Measurements from ENCODE around the gene ATP5F1B. TPM values are rescaled to one million over a fixed set of nuclear protein-coding genes. Genes with fewer than 3 reads are reported as not detected.

Gene ATP5F1B
- polyA plus RNA-seq, 1 of the 3 experiments (the other 2 are of a cell fraction), result 762 TPM

DNA sequence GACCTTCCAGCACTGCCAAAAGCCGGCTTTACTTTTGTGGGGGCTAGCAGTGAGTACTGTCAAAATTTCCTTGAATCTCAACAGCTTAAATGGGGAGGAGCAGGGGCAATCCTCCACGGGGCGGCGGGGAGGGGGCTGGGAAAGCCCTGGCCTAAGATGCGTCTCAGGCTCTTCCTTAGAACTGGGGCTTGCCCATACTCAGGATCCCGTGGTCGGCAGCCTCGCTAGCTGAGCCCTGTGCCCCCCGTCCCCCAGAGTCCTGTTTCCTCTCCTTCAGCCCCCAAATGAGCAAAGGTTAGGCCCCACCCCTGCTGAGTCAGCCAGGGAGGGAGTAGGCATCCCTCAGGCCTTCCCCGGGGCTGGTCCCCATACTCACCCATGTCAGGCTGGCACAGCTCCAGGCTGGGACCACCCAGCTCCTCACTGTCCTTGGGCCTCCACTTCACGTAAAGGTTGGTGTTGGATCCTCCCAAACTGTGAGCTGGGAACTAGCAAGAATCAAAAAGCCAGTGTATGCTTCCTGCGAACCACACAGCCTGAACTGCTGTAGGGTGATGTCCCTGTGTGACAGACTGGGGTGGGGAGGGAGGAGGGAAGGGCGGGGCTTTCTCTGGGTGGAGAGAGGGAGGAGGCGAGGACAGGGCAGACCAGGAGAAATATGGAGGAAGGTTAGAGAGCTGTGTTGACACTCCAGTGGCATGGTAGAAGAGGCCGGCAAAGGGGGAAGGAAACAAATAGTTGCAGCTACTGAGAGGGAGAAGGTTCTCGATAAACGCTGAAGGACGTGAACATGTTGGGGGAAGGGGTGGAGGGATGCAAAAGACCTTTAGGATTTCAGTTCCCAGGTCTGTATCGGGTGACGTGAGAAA is 9.7 kb downstream of the ATP5F1B start (continued):
- no peak for TF ChIP-seq EZH2phosphoT487 (IDR thresholded peaks at IDR 0.05; ENCODE audit: borderline replicate concordance, low read depth)
- no peak for TF ChIP-seq GATA2 (CRISPR knock-in tag; IDR thresholded peaks at IDR 0.05)
- TF ChIP-seq FOXJ3 (CRISPR knock-in tag; IDR thresholded peaks at IDR 0.05), result no peak
- no peak; the same call in 1 of the 2 replicates for TF ChIP-seq FOSL2 (IDR thresholded peaks at IDR 0.05; ENCODE audit: borderline replicate concordance, low read depth)
- no peak for TF ChIP-seq EP300 (IDR thresholded peaks at IDR 0.05; ENCODE audit: borderline replicate concordance in 1 of 2, low read depth in 1 of 2, low read length in 1 of 2)
- TF ChIP-seq, protein P1, sequence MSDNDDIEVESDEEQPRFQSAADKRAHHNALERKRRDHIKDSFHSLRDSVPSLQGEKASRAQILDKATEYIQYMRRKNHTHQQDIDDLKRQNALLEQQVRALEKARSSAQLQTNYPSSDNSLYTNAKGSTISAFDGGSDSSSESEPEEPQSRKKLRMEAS (IDR thresholded peaks at IDR 0.05; ENCODE audit: low read depth), result no peak
- TF ChIP-seq CHD2 (IDR thresholded peaks at IDR 0.05; ENCODE audit: low read length, partially characterized antibody), result no peak
- TF ChIP-seq, protein P2, sequence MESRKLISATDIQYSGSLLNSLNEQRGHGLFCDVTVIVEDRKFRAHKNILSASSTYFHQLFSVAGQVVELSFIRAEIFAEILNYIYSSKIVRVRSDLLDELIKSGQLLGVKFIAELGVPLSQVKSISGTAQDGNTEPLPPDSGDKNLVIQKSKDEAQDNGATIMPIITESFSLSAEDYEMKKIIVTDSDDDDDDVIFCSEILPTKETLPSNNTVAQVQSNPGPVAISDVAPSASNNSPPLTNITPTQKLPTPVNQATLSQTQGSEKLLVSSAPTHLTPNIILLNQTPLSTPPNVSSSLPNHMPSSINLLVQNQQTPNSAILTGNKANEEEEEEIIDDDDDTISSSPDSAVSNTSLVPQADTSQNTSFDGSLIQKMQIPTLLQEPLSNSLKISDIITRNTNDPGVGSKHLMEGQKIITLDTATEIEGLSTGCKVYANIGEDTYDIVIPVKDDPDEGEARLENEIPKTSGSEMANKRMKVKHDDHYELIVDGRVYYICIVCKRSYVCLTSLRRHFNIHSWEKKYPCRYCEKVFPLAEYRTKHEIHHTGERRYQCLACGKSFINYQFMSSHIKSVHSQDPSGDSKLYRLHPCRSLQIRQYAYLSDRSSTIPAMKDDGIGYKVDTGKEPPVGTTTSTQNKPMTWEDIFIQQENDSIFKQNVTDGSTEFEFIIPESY (IDR thresholded peaks at IDR 0.05; ENCODE audit: borderline replicate concordance, low read depth), result no peak
- peak; percentile 36; the same call in 1 of the 2 replicates for TF ChIP-seq TAF1 (IDR thresholded peaks at IDR 0.05; ENCODE audit: borderline replicate concordance, low read depth, low read length)
- peak; percentile 33; the same call in 1 of the 2 replicates for TF ChIP-seq NFIC (IDR thresholded peaks at IDR 0.05; ENCODE audit: borderline replicate concordance)

DNA sequence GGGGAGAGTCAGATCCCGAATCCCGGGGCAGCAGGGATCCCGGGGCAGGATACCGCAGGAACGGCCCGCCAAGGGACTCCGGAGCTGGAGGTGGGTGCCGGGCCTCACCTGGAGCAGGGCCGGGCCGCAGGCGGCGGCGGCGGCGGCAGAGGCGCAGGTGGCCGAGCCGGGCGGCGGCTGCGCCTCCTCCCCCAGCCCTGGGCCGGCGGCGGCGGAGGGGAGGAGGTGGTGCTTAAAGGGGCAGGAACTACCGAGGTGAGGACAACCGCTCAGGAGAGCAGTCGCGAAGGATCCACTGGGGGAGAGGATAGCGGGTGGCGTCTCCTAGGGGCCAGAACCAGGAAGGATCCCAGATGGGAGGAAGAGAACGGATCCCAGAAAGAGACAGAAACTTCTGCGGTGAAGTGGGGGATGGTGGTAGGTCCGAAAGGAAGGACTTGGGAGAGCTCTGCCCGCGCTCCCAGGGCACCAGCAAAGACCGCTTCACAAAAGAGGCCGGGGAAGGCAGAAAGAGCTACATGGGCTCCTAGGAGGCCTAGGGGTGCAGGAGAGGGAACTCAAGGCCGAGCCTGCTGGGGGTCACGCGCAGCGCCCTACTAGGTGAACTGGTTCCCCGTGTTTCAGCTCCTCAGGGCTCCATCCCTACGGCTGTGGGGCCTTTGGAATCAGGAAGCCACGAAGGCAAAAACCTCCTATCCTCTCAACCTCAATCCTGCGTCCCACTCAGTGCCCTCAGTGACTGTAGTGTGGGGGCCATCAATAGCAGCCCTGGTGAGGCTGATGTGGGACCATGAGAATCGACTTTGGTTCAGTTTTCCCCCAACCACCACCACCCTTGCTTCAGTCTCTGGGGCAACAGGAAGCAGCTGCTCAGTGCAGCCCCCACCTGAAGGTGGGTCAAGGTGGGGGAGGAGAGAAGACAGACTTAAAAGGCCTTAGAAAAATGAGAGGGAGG is 10.7 kb downstream of the ATP5F1B start:
- POLR2A ChIA-PET, result interaction anchor here (0.7 to 2.0 kb wide), 5 partner anchors 10 to 113 kb away, joined by 3 to 25 read pairs (median 4); partner anchors contain the start of genes ATP5F1B and NACA
- no peaks in the 10 kb centered on the region for H3K27me3 ChIP-seq (ENCODE audit: insufficient read depth)
- DNase-seq, result peak; percentile 85
- H3K4me3 ChIP-seq (ENCODE audit: low read depth in 2 of 2, low read length in 1 of 2), result peak overlapping the region; percentile 90 to 95
- peak overlapping the region; percentile 77 for H2AFZ ChIP-seq (ENCODE audit: low read depth)
- H3K36me3 ChIP-seq (replicated peaks in 1 of 2; ENCODE audit: control insufficient read depth in 1 of 2, insufficient read depth in 2 of 2, low read length in 1 of 2), result peaks cover 24 to 28% of the 10 kb centered on the region in 2 experiments
- no peaks in the 10 kb centered on the region for H3K9me2 ChIP-seq
- H4K20me1 ChIP-seq (ENCODE audit: insufficient read depth), result peaks cover 30% of the 10 kb centered on the region
- peaks cover 54% of the 10 kb centered on the region for H3F3A ChIP-seq (replicated peaks; ENCODE audit: insufficient read depth)
- H3K9me3 ChIP-seq, result no peaks in the 10 kb centered on the region
- H3K4me1 ChIP-seq (ENCODE audit: control insufficient read depth in 1 of 2, insufficient read depth in 2 of 2, low read depth in 1 of 2, low read length in 1 of 2), result peaks cover 27 to 52% of the 10 kb centered on the region in 2 experiments
- CTCF ChIA-PET, result interaction anchor here (0.7 to 3.7 kb wide), 24 partner anchors 10 to 434 kb away, joined by 3 to 54 read pairs (median 6); partner anchors contain the start of genes PRIM1 and RBMS2
- H3K79me2 ChIP-seq (ENCODE audit: insufficient read depth), result peaks cover 46% of the 10 kb centered on the region
- peak overlapping the region; percentile 75 for H3K9ac ChIP-seq
- peak overlapping the region; percentile 94 to 96 for H3K27ac ChIP-seq (ENCODE audit: low read depth in 2 of 2, low read length in 1 of 2)
- H3K4me2 ChIP-seq, result peak overlapping the region; percentile 98
- WGBS (ENCODE audit: low lambda C conversion rate), result 8% methylated on average over 39 of the region's 47 CpGs
- TF ChIP-seq RAD21 (IDR thresholded peaks at IDR 0.05; ENCODE audit: low read length) (peak; percentile 51), POLR2AphosphoS5 (IDR thresholded peaks at IDR 0.05; ENCODE audit: low read depth, low read length) (peak; percentile 15; the same call in 1 of the 2 replicates), MXI1 (IDR thresholded peaks at IDR 0.05; ENCODE audit: low read depth, low read length) (0 out of 2 replicates have a peak, but pooled peaks have one; percentile 13), TAF1 (IDR thresholded peaks at IDR 0.05; ENCODE audit: borderline replicate concordance, low read depth, low read length) (peak; percentile 36; the same call in 1 of the 2 replicates), TEAD4 (IDR thresholded peaks at IDR 0.05; ENCODE audit: borderline replicate concordance, insufficient read depth) (no peak), ELF1 (IDR thresholded peaks at IDR 0.05) (0 out of 2 replicates have a peak, but pooled peaks have one; percentile 18), FOXM1 (IDR thresholded peaks at IDR 0.05; ENCODE audit: low read depth) (no peak), CHD2 (IDR thresholded peaks at IDR 0.05; ENCODE audit: low read length, partially characterized antibody) (peak; percentile 46), SMC3 (IDR thresholded peaks at IDR 0.05; ENCODE audit: low read depth, low read length) (peak; percentile 23), JUND (IDR thresholded peaks at IDR 0.05) (no peak), NFIC (IDR thresholded peaks at IDR 0.05; ENCODE audit: borderline replicate concordance) (no peak)
- TF ChIP-seq, protein P3, sequence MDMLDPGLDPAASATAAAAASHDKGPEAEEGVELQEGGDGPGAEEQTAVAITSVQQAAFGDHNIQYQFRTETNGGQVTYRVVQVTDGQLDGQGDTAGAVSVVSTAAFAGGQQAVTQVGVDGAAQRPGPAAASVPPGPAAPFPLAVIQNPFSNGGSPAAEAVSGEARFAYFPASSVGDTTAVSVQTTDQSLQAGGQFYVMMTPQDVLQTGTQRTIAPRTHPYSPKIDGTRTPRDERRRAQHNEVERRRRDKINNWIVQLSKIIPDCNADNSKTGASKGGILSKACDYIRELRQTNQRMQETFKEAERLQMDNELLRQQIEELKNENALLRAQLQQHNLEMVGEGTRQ (IDR thresholded peaks at IDR 0.05; ENCODE audit: borderline replicate concordance, low read depth, low read length), result no peak
- TF ChIP-seq, protein P4, sequence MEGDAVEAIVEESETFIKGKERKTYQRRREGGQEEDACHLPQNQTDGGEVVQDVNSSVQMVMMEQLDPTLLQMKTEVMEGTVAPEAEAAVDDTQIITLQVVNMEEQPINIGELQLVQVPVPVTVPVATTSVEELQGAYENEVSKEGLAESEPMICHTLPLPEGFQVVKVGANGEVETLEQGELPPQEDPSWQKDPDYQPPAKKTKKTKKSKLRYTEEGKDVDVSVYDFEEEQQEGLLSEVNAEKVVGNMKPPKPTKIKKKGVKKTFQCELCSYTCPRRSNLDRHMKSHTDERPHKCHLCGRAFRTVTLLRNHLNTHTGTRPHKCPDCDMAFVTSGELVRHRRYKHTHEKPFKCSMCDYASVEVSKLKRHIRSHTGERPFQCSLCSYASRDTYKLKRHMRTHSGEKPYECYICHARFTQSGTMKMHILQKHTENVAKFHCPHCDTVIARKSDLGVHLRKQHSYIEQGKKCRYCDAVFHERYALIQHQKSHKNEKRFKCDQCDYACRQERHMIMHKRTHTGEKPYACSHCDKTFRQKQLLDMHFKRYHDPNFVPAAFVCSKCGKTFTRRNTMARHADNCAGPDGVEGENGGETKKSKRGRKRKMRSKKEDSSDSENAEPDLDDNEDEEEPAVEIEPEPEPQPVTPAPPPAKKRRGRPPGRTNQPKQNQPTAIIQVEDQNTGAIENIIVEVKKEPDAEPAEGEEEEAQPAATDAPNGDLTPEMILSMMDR (IDR thresholded peaks at IDR 0.05), result peak; percentile 57
- TF ChIP-seq, protein P1 (IDR thresholded peaks at IDR 0.05; ENCODE audit: low read depth), result peak; percentile 84
